GM12878 (cell line): Measurements from ENCODE around the gene CSRP2.

Experiments used
- POLR2A ChIP-seq: IDR thresholded peaks from 2 replicates; pipeline ENCODE4 v1.6.1; 2011; ENCODE audit warnings: low read depth, mild to moderate bottlenecking, low read length
- RAD21 ChIP-seq: IDR thresholded peaks from 2 replicates; pipeline ENCODE4 v1.6.1; 2011; ENCODE audit warnings: mild to moderate bottlenecking, low read depth, low read length, moderate library complexity; ENCODE audit not compliant: insufficient read depth
- SREBF2 ChIP-seq: IDR thresholded peaks from 2 replicates; pipeline ENCODE4 v1.6.1; 2012; ENCODE audit warnings: mild to moderate bottlenecking, low read length
- TBL1XR1 ChIP-seq: IDR thresholded peaks from 2 replicates; pipeline ENCODE4 v1.6.1; 2012; ENCODE audit warnings: low read depth, low read length, improper control_type of control experiment
- TF ChIP-seq, protein P1 (sequence below): IDR thresholded peaks from 2 replicates; pipeline ENCODE4 v1.6.1; 2012; ENCODE audit warnings: low read depth, low read length, improper control_type of control experiment

- TF ChIP-seq, protein P1, sequence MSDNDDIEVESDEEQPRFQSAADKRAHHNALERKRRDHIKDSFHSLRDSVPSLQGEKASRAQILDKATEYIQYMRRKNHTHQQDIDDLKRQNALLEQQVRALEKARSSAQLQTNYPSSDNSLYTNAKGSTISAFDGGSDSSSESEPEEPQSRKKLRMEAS, result no peak
- TF ChIP-seq SREBF2 (no peak), POLR2A (no peak), RAD21 (no peak), TBL1XR1 (no peak)
Observed at GRCh38 chr12:76871742-76872141, 7.1 kb downstream of the CSRP2 start.
